Testis (tissue), 3 donors: Measurements from ENCODE around the gene TRIM27. TPM values are rescaled to one million over a fixed set of nuclear protein-coding genes. Genes with fewer than 3 reads are reported as not detected.

Experiments
- DNase-seq: peaks from one replicate; pipeline ENCODE4 v3.0.0-alpha.2; 2019
- H3K27ac ChIP-seq, 2 donors: fragments of 200-600 bp; sonication (generic); one replicate each; pipeline ENCODE4 v1.5.1; 2019
- H3K27me3 ChIP-seq: fragments of 200-600 bp; sonication (generic); one replicate; pipeline ENCODE4 v1.5.1; 2019
- H3K36me3 ChIP-seq: fragments of 200-600 bp; sonication (generic); one replicate; pipeline ENCODE4 v1.5.1; 2017; ENCODE audit warnings: low read depth; ENCODE audit errors: missing control alignments
- H3K4me1 ChIP-seq: fragments of 200-600 bp; sonication (generic); one replicate; pipeline ENCODE4 v1.5.1; 2019
- H3K4me3 ChIP-seq, 2 donors: fragments of 200-600 bp; sonication (generic); one replicate each; pipeline ENCODE4 v1.5.1; 2017 to 2019
- H3K9me3 ChIP-seq: fragments of 200-600 bp; sonication (generic); one replicate; pipeline ENCODE4 v1.5.1; 2017
- CTCF ChIP-seq, 3 experiments: fragments of 450-650 bp in 2 of 3; fragments of 200-600 bp in 1 of 3; sonication (generic) in 1 of 3; IDR thresholded peaks; one replicate each; pipeline ENCODE4 v1.5.1; 2016 to 2019; ENCODE audit warnings: antibody characterized with exemption in 3 of 3, mild to moderate bottlenecking in 2 of 3, moderate library complexity in 1 of 3
- POLR2A ChIP-seq: fragments of 450-650 bp; IDR thresholded peaks from one replicate; pipeline ENCODE4 v1.6.1; 2017; ENCODE audit warnings: antibody characterized with exemption, mild to moderate bottlenecking, moderate library complexity
- WGBS, 2 donors: methylation state at CpG; one replicate each; pipeline ENCODE4 v1.1.5; 2018; 5-methylcytosine and 5-hydroxymethylcytosine counted together
- intact Hi-C: fragments of 100-400 bp; cut with DNase I; formaldehyde crosslinking; loops from one replicate; pipeline ENCODE4 v1.15.1; 2023; ENCODE audit warnings: low total_unique reads
- polyA plus RNA-seq: library from polyadenylated mRNA; stranded (reverse); fragments of 350-450 nt; fragmentation: Illumina TruSeq; extraction: RNeasy Lipid Tissue Mini Kit (QIAGEN cat#74804); gene quantifications from one replicate; pipeline ENCODE4 v1.2.3, GENCODE V29; 2014; ENCODE audit warnings: low read depth, low replicate concordance; ENCODE audit not compliant: insufficient read depth
- total RNA-seq, 2 donors: library from RNA; depleted of rRNA; stranded (reverse); fragments of >200 nt; gene quantifications; one replicate each; pipeline ENCODE4 v1.2.3, GENCODE V29; 2016

TRIM27 gene
- total and polyA plus RNA-seq, 3 donors from 2014 or later = 29.8 to 81.2 (median 61.4) TPM

- WGBS, 2 donors = 85 to 86% methylated on average over 3 of the region's 3 CpGs
- peaks cover 6% of the 10 kb centered on the region for H3K4me1 ChIP-seq
- no peaks in the 10 kb centered on the region for H3K27me3 ChIP-seq
- no peak for DNase-seq
- H3K36me3 ChIP-seq = no peaks in the 10 kb centered on the region
- intact Hi-C loops = no loop called here
- no peaks in the 10 kb centered on the region for H3K9me3 ChIP-seq
- no peak overlapping the region for H3K27ac ChIP-seq
- no peak for TF ChIP-seq POLR2A
- TF ChIP-seq CTCF (IDR thresholded peaks at IDR 0.05) = no peak
- no peak overlapping the region for H3K4me3 ChIP-seq
Observed at GRCh38 chr6:28945349-28945748, 21.6 kb upstream of the TRIM27 start.

GRCh38 chr6:28944412-28944865 is 20.7 kb upstream of the TRIM27 start:
- peak; percentile 71 for DNase-seq
- Histone ChIP-seq H3K27me3 (no peaks in the 10 kb centered on the region), H3K27ac (peak overlapping the region; percentile 77 to 79), H3K9me3 (no peaks in the 10 kb centered on the region), H3K4me3 (peak overlapping the region; percentile 56 to 67), H3K36me3 (no peaks in the 10 kb centered on the region), H3K4me1 (peaks cover 10% of the 10 kb centered on the region)
- intact Hi-C loops = loop anchor here (5.0 kb wide), 1 partner anchor 38 kb away; no protein-coding TSS in a partner anchor
- no peak for TF ChIP-seq CTCF (IDR thresholded peaks at IDR 0.05)
- no peak for TF ChIP-seq POLR2A
- WGBS, 2 donors = 4 to 6% methylated on average over 12 of the region's 12 CpGs

- Histone ChIP-seq H3K4me3 (peak overlapping the region; percentile 56 to 67), H3K9me3 (no peaks in the 10 kb centered on the region), H3K4me1 (peaks cover 10% of the 10 kb centered on the region), H3K36me3 (no peaks in the 10 kb centered on the region), H3K27ac (peak overlapping the region; percentile 77 to 79), H3K27me3 (no peaks in the 10 kb centered on the region)
- TF ChIP-seq POLR2A (no peak), CTCF (IDR thresholded peaks at IDR 0.05) (no peak)
- 2 to 3% methylated on average over 26 to 33 of the region's 33 CpGs for whole genome bisulfite sequencing, 2 donors
- intact Hi-C loops = loop anchor here (5.0 kb wide), 1 partner anchor 39 kb away; no protein-coding TSS in a partner anchor
- DNase-seq = peak; percentile 78
Observed at GRCh38 chr6:28943557-28944411, 20.0 kb upstream of the TRIM27 start.

GRCh38 chr6:28943223-28943556 is 19.4 kb upstream of the TRIM27 start:
- intact Hi-C loops = loop anchor here (5.0 kb wide), 1 partner anchor 39 kb away; no protein-coding TSS in a partner anchor
- Histone ChIP-seq H3K4me1 (peaks cover 10% of the 10 kb centered on the region), H3K27me3 (no peaks in the 10 kb centered on the region), H3K4me3 (peak overlapping the region in 1 of 2 donors; percentile 67), H3K36me3 (no peaks in the 10 kb centered on the region), H3K27ac (no peak overlapping the region), H3K9me3 (no peaks in the 10 kb centered on the region)
- TF ChIP-seq CTCF (IDR thresholded peaks at IDR 0.05) = no peak
- TF ChIP-seq POLR2A = no peak
- WGBS, 2 donors = 31 to 39% methylated on average over 6 of the region's 6 CpGs
- no peak for DNase-seq
